ENCODE data around the gene GOLPH3. TPM values are rescaled to one million over a fixed set of nuclear protein-coding genes. Genes with fewer than 3 reads are reported as not detected.
"Not testable (repeated sequence)": the region's sequence is repeated elsewhere in the genome, so short reads cannot be mapped to it uniquely, and the experiment has no call there.

GOLPH3 gene
- total RNA-seq, 1 donor from 2014 or later, result 92.7 TPM

- no peak for DNase-seq
- H3K9me3 Mint-ChIP-seq, result no peaks in the 10 kb centered on the region
- H3K4me1 Mint-ChIP-seq, result peaks cover 3% of the 10 kb centered on the region
- peaks cover 10% of the 10 kb centered on the region for H3K36me3 Mint-ChIP-seq (ENCODE audit: low read depth)
- intact Hi-C loops (cut with micrococcal nuclease), result loop anchor here (5.0 kb wide), 1 partner anchor 267 kb away; no protein-coding TSS in a partner anchor
- H3K27ac Mint-ChIP-seq, result no peak overlapping the region
- H3K27me3 Mint-ChIP-seq, result no peaks in the 10 kb centered on the region
- H3K4me3 Mint-ChIP-seq, result no peak overlapping the region
Measured at GRCh38 chr5:32094691-32095090, 79.4 kb downstream of the GOLPH3 start.

- Mint-ChIP-seq H3K9me3 (no peaks in the 10 kb centered on the region), H3K27me3 (no peaks in the 10 kb centered on the region), H3K27ac (no peak overlapping the region), H3K36me3 (ENCODE audit: low read depth) (peaks cover 3% of the 10 kb centered on the region), H3K4me3 (no peak overlapping the region), H3K4me1 (peaks cover 3% of the 10 kb centered on the region)
- peak; percentile 89 for DNase-seq
- intact Hi-C loops (cut with micrococcal nuclease), result loop anchor here (2.0 to 5.0 kb wide), 2 partner anchors 266 to 512 kb away; no protein-coding TSS in a partner anchor
Measured at GRCh38 chr5:32092938-32093812, 80.9 kb downstream of the GOLPH3 start.

GRCh38 chr5:32090755-32091128, 83.4 kb downstream of the GOLPH3 start:
- Mint-ChIP-seq H3K36me3 (ENCODE audit: low read depth) (no peaks in the 10 kb centered on the region), H3K9me3 (no peaks in the 10 kb centered on the region), H3K4me1 (peaks cover 3% of the 10 kb centered on the region), H3K4me3 (no peak overlapping the region), H3K27ac (no peak overlapping the region), H3K27me3 (no peaks in the 10 kb centered on the region)
- intact Hi-C loops (cut with micrococcal nuclease), result loop anchor here (5.0 kb wide), 1 partner anchor 263 kb away; no protein-coding TSS in a partner anchor
- DNase-seq, result no peak

GRCh38 chr5:32090026-32090754, 83.9 kb downstream of the GOLPH3 start:
- no peak overlapping the region for H3K4me3 Mint-ChIP-seq
- H3K4me1 Mint-ChIP-seq, result peaks cover 3% of the 10 kb centered on the region
- DNase-seq, result no peak
- no peaks in the 10 kb centered on the region for H3K27me3 Mint-ChIP-seq
- H3K27ac Mint-ChIP-seq, result no peak overlapping the region
- intact Hi-C loops (cut with micrococcal nuclease), result loop anchor here (5.0 kb wide), 1 partner anchor 263 kb away; no protein-coding TSS in a partner anchor
- H3K9me3 Mint-ChIP-seq, result no peaks in the 10 kb centered on the region
- H3K36me3 Mint-ChIP-seq (ENCODE audit: low read depth), result no peaks in the 10 kb centered on the region

GRCh38 chr5:32089146-32090000, 84.7 kb downstream of the GOLPH3 start:
- intact Hi-C loops (cut with micrococcal nuclease), result no loop called here
- H3K4me3 Mint-ChIP-seq, result no peak overlapping the region
- DNase-seq, result no peak
- H3K36me3 Mint-ChIP-seq (ENCODE audit: low read depth), result no peaks in the 10 kb centered on the region
- H3K9me3 Mint-ChIP-seq, result no peaks in the 10 kb centered on the region
- H3K4me1 Mint-ChIP-seq, result peaks cover 3% of the 10 kb centered on the region
- H3K27ac Mint-ChIP-seq, result no peak overlapping the region
- no peaks in the 10 kb centered on the region for H3K27me3 Mint-ChIP-seq

- intact Hi-C loops (cut with micrococcal nuclease), result no loop called here
- Mint-ChIP-seq H3K4me1 (no peaks in the 10 kb centered on the region), H3K36me3 (ENCODE audit: low read depth) (no peaks in the 10 kb centered on the region), H3K9me3 (no peaks in the 10 kb centered on the region), H3K27me3 (no peaks in the 10 kb centered on the region), H3K4me3 (no peak overlapping the region), H3K27ac (no peak overlapping the region)
- no peak for DNase-seq
Measured at GRCh38 chr5:32088214-32088613, 85.9 kb downstream of the GOLPH3 start.

- Mint-ChIP-seq H3K36me3 (ENCODE audit: low read depth) (no peaks in the 10 kb centered on the region), H3K9me3 (no peaks in the 10 kb centered on the region), H3K27me3 (no peaks in the 10 kb centered on the region), H3K4me3 (no peak overlapping the region), H3K4me1 (no peaks in the 10 kb centered on the region), H3K27ac (no peak overlapping the region)
- DNase-seq, result no peak
- intact Hi-C loops (cut with micrococcal nuclease), result no loop called here
Measured at GRCh38 chr5:32087086-32088082, 86.7 kb downstream of the GOLPH3 start.

GRCh38 chr5:32083981-32084430, 90.1 kb downstream of the GOLPH3 start:
- H3K4me3 Mint-ChIP-seq, result no peak overlapping the region
- H3K27ac Mint-ChIP-seq, result no peak overlapping the region
- intact Hi-C loops (cut with micrococcal nuclease), result no loop called here
- DNase-seq, result no peak
- no peaks in the 10 kb centered on the region for H3K36me3 Mint-ChIP-seq (ENCODE audit: low read depth)
- H3K4me1 Mint-ChIP-seq, result no peaks in the 10 kb centered on the region
- no peaks in the 10 kb centered on the region for H3K27me3 Mint-ChIP-seq
- no peaks in the 10 kb centered on the region for H3K9me3 Mint-ChIP-seq

- no peaks in the 10 kb centered on the region for H3K9me3 Mint-ChIP-seq
- H3K36me3 Mint-ChIP-seq (ENCODE audit: low read depth), result no peaks in the 10 kb centered on the region
- no peak for DNase-seq
- H3K27me3 Mint-ChIP-seq, result no peaks in the 10 kb centered on the region
- no peak overlapping the region for H3K27ac Mint-ChIP-seq
- intact Hi-C loops (cut with micrococcal nuclease), result no loop called here
- no peaks in the 10 kb centered on the region for H3K4me1 Mint-ChIP-seq
- H3K4me3 Mint-ChIP-seq, result no peak overlapping the region
Measured at GRCh38 chr5:32082701-32083100, 91.4 kb downstream of the GOLPH3 start.

GRCh38 chr5:32080565-32080964, 93.6 kb downstream of the GOLPH3 start:
- H3K36me3 Mint-ChIP-seq (ENCODE audit: low read depth); H3K9me3 Mint-ChIP-seq; intact Hi-C loops (cut with micrococcal nuclease); H3K4me3 Mint-ChIP-seq; DNase-seq; H3K4me1 Mint-ChIP-seq; H3K27me3 Mint-ChIP-seq; H3K27ac Mint-ChIP-seq: not testable (repeated sequence)

- H3K27ac Mint-ChIP-seq; DNase-seq; intact Hi-C loops (cut with micrococcal nuclease); H3K27me3 Mint-ChIP-seq; H3K9me3 Mint-ChIP-seq; H3K4me1 Mint-ChIP-seq; H3K36me3 Mint-ChIP-seq (ENCODE audit: low read depth); H3K4me3 Mint-ChIP-seq: not testable (repeated sequence)
Measured at GRCh38 chr5:32078855-32079254, 95.3 kb downstream of the GOLPH3 start.

- no peaks in the 10 kb centered on the region for H3K9me3 Mint-ChIP-seq
- intact Hi-C loops (cut with micrococcal nuclease), result loop anchor here (1.0 to 2.0 kb wide), 2 partner anchors 252 to 496 kb away; no protein-coding TSS in a partner anchor
- peak; percentile 81 for DNase-seq
- H3K27me3 Mint-ChIP-seq, result no peaks in the 10 kb centered on the region
- H3K4me1 Mint-ChIP-seq, result no peaks in the 10 kb centered on the region
- H3K27ac Mint-ChIP-seq, result no peak overlapping the region
- H3K4me3 Mint-ChIP-seq, result no peak overlapping the region
- no peaks in the 10 kb centered on the region for H3K36me3 Mint-ChIP-seq (ENCODE audit: low read depth)
Measured at GRCh38 chr5:32076699-32077695, 97.1 kb downstream of the GOLPH3 start.

All from activated CD4-positive, alpha-beta T cell treated with anti-CD3 and anti-CD28 coated beads, Interleukin-2, amount 10 ng/mL, durations not matched to agents 24 days and 14 days (primary cell).